ENCODE results near the gene ZNF354C.

- TF ChIP-seq CTCF (IDR thresholded peaks at IDR 0.05) (peak in 1 of 7 experiments; percentile 15), POLR2A (IDR thresholded peaks at IDR 0.05) (peak; percentile 17 to 69 (median 53))
Observed at GRCh38 chr5:179060116-179061008, at the start of gene ZNF354C.
